ENCODE results near the gene PXYLP1. TPM values are rescaled to one million over a fixed set of nuclear protein-coding genes. Genes with fewer than 3 reads are reported as not detected.

The PXYLP1 gene
- total and polyA plus RNA-seq, 2 donors (not counting 1 experiment from before 2014, with no cell fraction given), result 1.4 to 4.5 TPM

- no peaks in the 10 kb centered on the region for H4K20me1 ChIP-seq (ENCODE audit: control insufficient read depth, insufficient read depth, low read length, poor library complexity, severe bottlenecking)
- no peak overlapping the region for H3K9ac ChIP-seq (ENCODE audit: low read length)
- CTCF ChIA-PET, result interaction anchor here (1.7 kb wide), 1 partner anchor 15 kb away, joined by 7 read pairs; the partner anchor contains the start of gene PXYLP1
- no peak overlapping the region for H3K27ac Mint-ChIP-seq
- ATAC-seq (ENCODE audit: low read depth) (no peak), DNase-seq (no peak)
- H3K79me2 ChIP-seq (ENCODE audit: control insufficient read depth, insufficient read depth, low read length), result no peaks in the 10 kb centered on the region
- no peaks in the 10 kb centered on the region for H3K27me3 ChIP-seq (replicated peaks in 1 of 4; ENCODE audit: control extremely low read depth in 1 of 4, control insufficient read depth in 3 of 4, insufficient read depth in 4 of 4, low read length in 3 of 4)
- 80% methylated on average over 2 of the region's 2 CpGs for WGBS (ENCODE audit: insufficient coverage)
- POLR2A ChIA-PET, result no interaction called here
- H3K4me1 ChIP-seq (ENCODE audit: control insufficient read depth in 2 of 2, insufficient read depth in 2 of 2, low read length in 2 of 2), result no peaks in the 10 kb centered on the region
- H3K9me3 ChIP-seq (ENCODE audit: control extremely low read depth in 1 of 3, control insufficient read depth in 2 of 3, insufficient read depth in 1 of 3, low read length in 2 of 3), result no peaks in the 10 kb centered on the region
- H2AFZ ChIP-seq (ENCODE audit: insufficient read depth, low read depth, low read length, poor library complexity, severe bottlenecking), result no peak overlapping the region
- no peak overlapping the region for H3K4me3 Mint-ChIP-seq
- no peak overlapping the region for H3K4me2 ChIP-seq (replicated peaks; ENCODE audit: low read depth, low read length, poor library complexity, severe bottlenecking)
- no peaks in the 10 kb centered on the region for H3K27me3 Mint-ChIP-seq
- H3K4me1 Mint-ChIP-seq, result no peaks in the 10 kb centered on the region
- intact Hi-C loops (cut with micrococcal nuclease), result no loop called here
- no peaks in the 10 kb centered on the region for H3K9me3 Mint-ChIP-seq (ENCODE audit: insufficient read depth)
- H3K36me3 ChIP-seq (replicated peaks in 1 of 2; ENCODE audit: control extremely low read depth in 1 of 2, control insufficient read depth in 1 of 2, extremely low read depth in 1 of 2, insufficient read depth in 2 of 2, low read length in 1 of 2), result no peaks in the 10 kb centered on the region
- no peak overlapping the region for H3K27ac ChIP-seq (ENCODE audit: low read length in 2 of 2)
- H3K4me3 ChIP-seq (ENCODE audit: control extremely low read depth in 1 of 5, extremely low read depth in 1 of 5, insufficient read depth in 1 of 5, low read depth in 2 of 5, low read length in 4 of 5), result no peak overlapping the region
- no peak for TF ChIP-seq EZH2 (IDR thresholded peaks at IDR 0.05; ENCODE audit: borderline replicate concordance, insufficient read depth, low read depth, low read length, poor library complexity, severe bottlenecking)
- TF ChIP-seq CTCF (IDR thresholded peaks at IDR 0.05), result no peak
These were observed 15.3 kb downstream of the PXYLP1 start for GRCh38 chr3:141246958-141247301.

GRCh38 chr3:141248064-141248463 is 16.4 kb downstream of the PXYLP1 start:
- no peak for ATAC-seq (ENCODE audit: low read depth)
- Histone ChIP-seq H3K9me3 (ENCODE audit: control extremely low read depth in 1 of 3, control insufficient read depth in 2 of 3, insufficient read depth in 1 of 3, low read length in 2 of 3) (no peaks in the 10 kb centered on the region), H2AFZ (ENCODE audit: insufficient read depth, low read depth, low read length, poor library complexity, severe bottlenecking) (no peak overlapping the region), H3K9ac (ENCODE audit: low read length) (no peak overlapping the region), H3K27me3 (replicated peaks in 1 of 4; ENCODE audit: control extremely low read depth in 1 of 4, control insufficient read depth in 3 of 4, insufficient read depth in 4 of 4, low read length in 3 of 4) (no peaks in the 10 kb centered on the region), H3K4me2 (replicated peaks; ENCODE audit: low read depth, low read length, poor library complexity, severe bottlenecking) (no peak overlapping the region), H3K4me1 (ENCODE audit: control insufficient read depth in 2 of 2, insufficient read depth in 2 of 2, low read length in 2 of 2) (no peaks in the 10 kb centered on the region), H3K4me3 (ENCODE audit: control extremely low read depth in 1 of 5, extremely low read depth in 1 of 5, insufficient read depth in 1 of 5, low read depth in 2 of 5, low read length in 4 of 5) (no peak overlapping the region), H3K36me3 (replicated peaks in 1 of 2; ENCODE audit: control extremely low read depth in 1 of 2, control insufficient read depth in 1 of 2, extremely low read depth in 1 of 2, insufficient read depth in 2 of 2, low read length in 1 of 2) (no peaks in the 10 kb centered on the region), H4K20me1 (ENCODE audit: control insufficient read depth, insufficient read depth, low read length, poor library complexity, severe bottlenecking) (no peaks in the 10 kb centered on the region), H3K27ac (ENCODE audit: low read length in 2 of 2) (no peak overlapping the region), H3K79me2 (ENCODE audit: control insufficient read depth, insufficient read depth, low read length) (no peaks in the 10 kb centered on the region)
- intact Hi-C loops (cut with micrococcal nuclease), result no loop called here
- Mint-ChIP-seq H3K4me1 (no peaks in the 10 kb centered on the region), H3K4me3 (no peak overlapping the region), H3K9me3 (ENCODE audit: insufficient read depth) (no peaks in the 10 kb centered on the region), H3K27ac (no peak overlapping the region), H3K27me3 (no peaks in the 10 kb centered on the region)
- DNase-seq, result no peak
- TF ChIP-seq CTCF (IDR thresholded peaks at IDR 0.05), result no peak
- TF ChIP-seq EZH2 (IDR thresholded peaks at IDR 0.05; ENCODE audit: borderline replicate concordance, insufficient read depth, low read depth, low read length, poor library complexity, severe bottlenecking), result no peak
- ChIA-PET POLR2A (no interaction called here), CTCF (interaction anchor here (1.7 kb wide), 1 partner anchor 17 kb away, joined by 7 read pairs; the partner anchor contains the start of gene PXYLP1)
- WGBS (ENCODE audit: insufficient coverage), result 83% methylated on average over 1 of the region's 5 CpGs

All from B cell (primary cell).